Calu3 (cell line): ENCODE data around the gene ATP5F1C. TPM values are rescaled to one million over a fixed set of nuclear protein-coding genes. Genes with fewer than 3 reads are reported as not detected.

Experiments
- BruUV-seq: library from RNA; stranded (reverse); fragments of 400-500 nt; replicated peaks from 2 replicates; lab custom pipeline; 2021; lab: Mats Ljungman, UMichigan
- CTCF ChIA-PET: fragments of 300-600 bp; sonication (Branson Sonifier 250); formaldehyde crosslinking; loops from one replicate; lab custom pipeline; 2022; ENCODE audit warnings: antibody characterized with exemption; lab: Charles Lee
- DNase-seq: peaks from one replicate; pipeline ENCODE4 v3.0.0; 2022
- H3K27ac Mint-ChIP-seq: one replicate; pipeline ENCODE4 v1.8.0; 2022; ENCODE audit warnings: mixed read lengths; ENCODE audit not compliant: unreplicated experiment
- H3K27me3 Mint-ChIP-seq: one replicate; pipeline ENCODE4 v1.8.0; 2022; ENCODE audit warnings: mixed read lengths; ENCODE audit not compliant: unreplicated experiment
- H3K36me3 Mint-ChIP-seq: one replicate; pipeline ENCODE4 v1.8.0; 2022; ENCODE audit warnings: mild to moderate bottlenecking, moderate library complexity, mixed read lengths; ENCODE audit not compliant: insufficient read depth, unreplicated experiment
- H3K4me1 Mint-ChIP-seq: one replicate; pipeline ENCODE4 v1.8.0; 2022; ENCODE audit warnings: mild to moderate bottlenecking, low read depth, mixed read lengths; ENCODE audit not compliant: unreplicated experiment
- H3K4me3 Mint-ChIP-seq: one replicate; pipeline ENCODE4 v1.8.0; 2022; ENCODE audit warnings: mild to moderate bottlenecking, low read depth, moderate library complexity, mixed read lengths; ENCODE audit not compliant: unreplicated experiment
- H3K9me3 Mint-ChIP-seq: one replicate; pipeline ENCODE4 v1.8.0; 2022; ENCODE audit warnings: low read depth, mixed read lengths; ENCODE audit not compliant: unreplicated experiment
- CTCF ChIP-seq: fragments of 200-600 bp; IDR thresholded peaks from one replicate; pipeline ENCODE4 v1.8.0; 2022; ENCODE audit warnings: antibody characterized with exemption; ENCODE audit not compliant: unreplicated experiment
- intact Hi-C: fragments of 100-400 bp; cut with micrococcal nuclease; formaldehyde crosslinking; loops from one replicate; pipeline ENCODE4 v1.10.0; 2022; ENCODE audit not compliant: unreplicated experiment
- total RNA-seq: library from RNA; stranded (reverse); gene quantifications from 2 replicates; pipeline ENCODE4 v1.2.3, GENCODE V29; 2022

The ATP5F1C gene
- total RNA-seq, 1 experiment from 2014 or later: 373 TPM

- H3K4me1 Mint-ChIP-seq: peaks cover 25% of the 10 kb centered on the region
- TSS peak; percentile 68 for BruUV-seq
- no peak overlapping the region for H3K4me3 Mint-ChIP-seq
- TF ChIP-seq CTCF: no peak
- H3K27ac Mint-ChIP-seq: no peak overlapping the region
- H3K36me3 Mint-ChIP-seq: peaks cover 14% of the 10 kb centered on the region
- peak; percentile 3 for DNase-seq
- H3K9me3 Mint-ChIP-seq: no peaks in the 10 kb centered on the region
- CTCF ChIA-PET: interaction anchor here (0.6 to 2.1 kb wide), 6 partner anchors 10 to 1091 kb away, joined by 3 to 9 read pairs (median 6); partner anchors contain the start of gene TAF3
- intact Hi-C loops: loop anchor here (5.0 kb wide), 1 partner anchor 100 kb away; no protein-coding TSS in a partner anchor
- H3K27me3 Mint-ChIP-seq: no peaks in the 10 kb centered on the region
Observed at GRCh38 chr10:7787150-7787856, 674 bp upstream of the ATP5F1C start.

- no peaks in the 10 kb centered on the region for H3K9me3 Mint-ChIP-seq
- H3K4me3 Mint-ChIP-seq: no peak overlapping the region
- intact Hi-C loops: loop anchor here (5.0 kb wide), 1 partner anchor 101 kb away; no protein-coding TSS in a partner anchor
- peak; percentile 20 for DNase-seq
- CTCF ChIA-PET: interaction anchor here (1.0 to 2.1 kb wide), 4 partner anchors 30 to 1093 kb away, joined by 3 to 9 read pairs (median 4); partner anchors contain the start of gene TAF3
- BruUV-seq: no TSS peak
- H3K27me3 Mint-ChIP-seq: no peaks in the 10 kb centered on the region
- H3K36me3 Mint-ChIP-seq: peaks cover 14% of the 10 kb centered on the region
- peaks cover 35% of the 10 kb centered on the region for H3K4me1 Mint-ChIP-seq
- TF ChIP-seq CTCF: no peak
- peak overlapping the region; percentile 42 for H3K27ac Mint-ChIP-seq
Observed at GRCh38 chr10:7788639-7789286, 786 bp downstream of the ATP5F1C start.

- no peak for TF ChIP-seq CTCF
- CTCF ChIA-PET: interaction anchor here (0.6 kb wide), 1 partner anchor 73 kb away, joined by 4 read pairs; no protein-coding TSS in a partner anchor
- intact Hi-C loops: loop anchor here (5.0 kb wide), 1 partner anchor 102 kb away; no protein-coding TSS in a partner anchor
- Mint-ChIP-seq H3K9me3 (no peaks in the 10 kb centered on the region), H3K36me3 (peaks cover 14% of the 10 kb centered on the region), H3K4me3 (no peak overlapping the region), H3K4me1 (peaks cover 40% of the 10 kb centered on the region), H3K27ac (peak overlapping the region; percentile 42), H3K27me3 (no peaks in the 10 kb centered on the region)
- no TSS peak for BruUV-seq
- peak; percentile 14 for DNase-seq
Observed at GRCh38 chr10:7789390-7789789, 1.4 kb downstream of the ATP5F1C start.

GRCh38 chr10:7792541-7792940, 4.6 kb downstream of the ATP5F1C start:
- CTCF ChIA-PET: interaction anchor here (0.6 to 1.1 kb wide), 4 partner anchors 25 to 267 kb away, joined by 3 to 7 read pairs (median 4); partner anchors contain the start of gene TAF3
- TF ChIP-seq CTCF: no peak
- no peaks in the 10 kb centered on the region for H3K27me3 Mint-ChIP-seq
- H3K9me3 Mint-ChIP-seq: no peaks in the 10 kb centered on the region
- H3K4me3 Mint-ChIP-seq: peak overlapping the region; percentile 12
- intact Hi-C loops: no loop called here
- no TSS peak for BruUV-seq
- no peak for DNase-seq
- H3K4me1 Mint-ChIP-seq: peaks cover 69% of the 10 kb centered on the region
- H3K27ac Mint-ChIP-seq: peak overlapping the region; percentile 44
- peaks cover 27% of the 10 kb centered on the region for H3K36me3 Mint-ChIP-seq
